Esophagus muscularis mucosa (tissue), 4 donors: ENCODE data around the gene PIM2. TPM values are rescaled to one million over a fixed set of nuclear protein-coding genes. Genes with fewer than 3 reads are reported as not detected.

ENCODE experiments used
- DNase-seq: peaks from one replicate; pipeline ENCODE4 v3.0.0-alpha.2; 2017; ENCODE audit errors: extremely low spot score
- H3K27ac ChIP-seq, 4 donors: fragments of 200-600 bp; sonication (generic); replicated peaks in 1 of 4; 1 replicate in 3 of 4; 2 replicates in 1 of 4; pipeline ENCODE4 v1.5.1; 2016 to 2019; ENCODE audit warnings: mild to moderate bottlenecking in 1 of 4
- H3K27me3 ChIP-seq, 4 donors: fragments of 200-600 bp; sonication (generic); one replicate each; pipeline versions ENCODE4 v1.5.1 to v1.6.0; 2016 to 2019
- H3K36me3 ChIP-seq, 4 donors: fragments of 200-600 bp; sonication (generic); one replicate each; pipeline ENCODE4 v1.5.1; 2016 to 2019
- H3K4me1 ChIP-seq, 4 donors: fragments of 200-600 bp; sonication (generic); one replicate each; pipeline ENCODE4 v1.5.1; 2016 to 2019
- H3K4me3 ChIP-seq, 4 donors: fragments of 200-600 bp; sonication (generic); 1 replicate in 2 of 4; 2 replicates in 2 of 4; pipeline ENCODE4 v1.5.1; 2016 to 2019; ENCODE audit warnings: mild to moderate bottlenecking in 4 of 4, moderate library complexity in 1 of 4
- H3K9me3 ChIP-seq, 4 donors: fragments of 200-600 bp; sonication (generic); 1 replicate in 3 of 4; 2 replicates in 1 of 4; pipeline ENCODE4 v1.5.1; 2016 to 2019
- CTCF ChIP-seq, 3 experiments: fragments of 200-600 bp in 2 of 3; fragments of 450-650 bp in 1 of 3; sonication (generic) in 2 of 3; IDR thresholded peaks; one replicate each; pipeline ENCODE4 v1.5.1; 2017 to 2019; ENCODE audit warnings: antibody characterized with exemption in 3 of 3, mild to moderate bottlenecking in 2 of 3, moderate library complexity in 1 of 3
- EP300 ChIP-seq: sonication (generic); formaldehyde crosslinking; IDR thresholded peaks from one replicate; pipeline ENCODE4 v1.6.1; 2017; ENCODE audit warnings: antibody characterized with exemption
- POLR2A ChIP-seq: fragments of 450-650 bp; IDR thresholded peaks from one replicate; pipeline ENCODE4 v1.6.1; 2017; ENCODE audit warnings: antibody characterized with exemption, moderate library complexity, mild to moderate bottlenecking, low read depth
- POLR2AphosphoS5 ChIP-seq, 2 donors: sonication (generic); formaldehyde crosslinking; IDR thresholded peaks; one replicate each; pipeline ENCODE4 v1.6.1; 2017; ENCODE audit warnings: antibody characterized with exemption in 2 of 2
- WGBS: methylation state at CpG from one replicate; pipeline ENCODE4 v1.1.5; 2018; 5-methylcytosine and 5-hydroxymethylcytosine counted together
- intact Hi-C: fragments of 100-400 bp; cut with DNase I; formaldehyde crosslinking; loops from one replicate; pipeline ENCODE4 v1.15.1; 2023
- total RNA-seq, 4 donors: library from RNA; depleted of rRNA; stranded (reverse); fragments of >200 nt; gene quantifications; one replicate each; pipeline versions ENCODE4 v1.1.0 to v1.2.1, GENCODE V29; 2016

The PIM2 gene
- 10 to 100 TPM in 1 of 4 donors, 1 to 10 TPM in 3; 3.3 to 11.4 (median 7.3) TPM for total RNA-seq

- DNase-seq: peak; percentile 94
- intact Hi-C loops: no loop called here
- peak within 1 kb of the TSS; percentile 82 to 92 (median 86) for H3K27ac ChIP-seq
- no peaks in the 10 kb centered on the region for H3K27me3 ChIP-seq
- H3K4me3 ChIP-seq: peak within 1 kb of the TSS; percentile 60 to 75 (median 62)
- peaks cover 3 to 32% (median 28%) of the 10 kb centered on the region in 4 donors for H3K4me1 ChIP-seq
- H3K9me3 ChIP-seq: no peaks in the 10 kb centered on the region
- TF ChIP-seq POLR2A (peak; percentile 49), EP300 (no peak), POLR2AphosphoS5 (IDR thresholded peaks at IDR 0.05) (peak; percentile 91 to 95)
- 48% methylated on average over 20 of the region's 55 CpGs for WGBS
- H3K36me3 ChIP-seq: peaks cover 5 to 41% (median 31%) of the 10 kb centered on the region in 4 donors
These were observed at the start of gene PIM2 for GRCh38 chrX:48918643-48919340. Gene PIM2 (minus strand): TSS chrX:48919024. CDS start chrX:48918834, 190 bp downstream.

DNA sequence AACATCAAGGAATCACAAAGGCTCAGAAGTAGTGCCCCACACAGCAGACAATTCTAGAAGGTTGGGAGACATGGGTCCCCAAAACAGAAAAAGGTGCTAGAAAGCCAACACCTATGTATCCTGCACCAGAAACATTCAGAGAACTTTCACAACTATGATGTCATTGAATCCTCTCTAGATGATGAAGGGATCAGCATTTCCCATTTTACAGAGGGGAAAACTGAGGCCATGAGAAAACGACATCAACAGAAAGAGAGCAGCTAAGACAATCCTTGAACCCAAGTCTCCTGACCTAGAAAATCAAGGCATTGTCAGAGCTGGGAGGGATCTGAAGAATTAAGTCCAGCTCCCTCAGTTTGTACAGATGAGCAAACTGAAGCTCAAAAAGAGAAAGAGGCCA lies 49.6 kb upstream of the PIM2 start:
- no peak overlapping the region for H3K27ac ChIP-seq
- no peak for DNase-seq
- TF ChIP-seq CTCF (IDR thresholded peaks at IDR 0.05) (no peak), EP300 (no peak), POLR2A (no peak), POLR2AphosphoS5 (IDR thresholded peaks at IDR 0.05) (no peak)
- WGBS: 75% methylated on average over 1 of the region's 1 CpG
- H3K27me3 ChIP-seq: no peaks in the 10 kb centered on the region
- H3K4me3 ChIP-seq: no peak overlapping the region
- no peaks in the 10 kb centered on the region for H3K36me3 ChIP-seq
- H3K4me1 ChIP-seq: peaks cover 0 to 16% (median 15%) of the 10 kb centered on the region in 4 donors
- intact Hi-C loops: no loop called here
- H3K9me3 ChIP-seq: no peaks in the 10 kb centered on the region

DNA sequence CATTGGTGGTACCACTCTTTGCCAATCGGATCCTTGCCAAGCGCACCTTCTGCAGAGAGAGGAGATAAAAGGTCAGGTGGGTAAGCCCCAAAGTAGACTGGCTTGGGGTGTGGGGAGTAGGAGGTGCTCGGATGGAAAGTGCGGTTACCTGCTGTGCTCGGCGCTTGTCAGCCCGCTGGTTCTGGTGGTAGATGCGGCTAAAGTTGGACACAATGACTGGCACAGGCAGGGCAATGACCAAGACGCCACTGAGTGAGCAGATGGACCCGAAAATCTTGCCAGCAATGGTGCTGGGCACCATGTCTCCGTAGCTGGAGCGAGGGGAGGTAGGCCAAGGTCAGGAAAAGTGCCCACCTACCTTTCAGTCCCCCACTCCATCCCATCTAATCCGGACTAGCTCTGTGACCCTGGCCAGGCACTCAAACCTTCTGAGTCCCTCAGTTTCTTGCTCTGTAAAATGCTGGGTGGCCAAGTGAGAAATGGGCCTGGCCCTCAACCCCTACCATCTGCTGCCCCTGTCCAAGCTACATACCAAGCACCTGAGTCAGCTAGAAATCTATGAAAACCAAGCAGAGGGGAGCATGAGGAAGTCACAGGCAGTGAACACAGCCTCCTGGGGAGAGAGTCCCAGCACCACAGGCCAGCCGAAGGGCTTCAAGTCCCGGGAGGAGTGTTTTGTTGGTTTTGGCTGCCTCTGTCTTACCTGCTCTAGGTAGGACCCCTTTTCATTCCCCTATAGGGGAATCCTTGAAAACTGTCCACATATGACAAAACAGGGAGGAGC lies 48.2 kb upstream of the PIM2 start:
- Histone ChIP-seq H3K4me1 (peaks cover 0 to 12% (median 9%) of the 10 kb centered on the region in 4 donors), H3K9me3 (no peaks in the 10 kb centered on the region), H3K27ac (no peak overlapping the region), H3K4me3 (no peak overlapping the region), H3K36me3 (no peaks in the 10 kb centered on the region), H3K27me3 (no peaks in the 10 kb centered on the region)
- intact Hi-C loops: no loop called here
- 90% methylated on average over 13 of the region's 15 CpGs for WGBS
- no peak for TF ChIP-seq POLR2AphosphoS5 (IDR thresholded peaks at IDR 0.05)
- TF ChIP-seq CTCF (IDR thresholded peaks at IDR 0.05): no peak
- no peak for TF ChIP-seq EP300
- TF ChIP-seq POLR2A: no peak
- DNase-seq: no peak

DNA sequence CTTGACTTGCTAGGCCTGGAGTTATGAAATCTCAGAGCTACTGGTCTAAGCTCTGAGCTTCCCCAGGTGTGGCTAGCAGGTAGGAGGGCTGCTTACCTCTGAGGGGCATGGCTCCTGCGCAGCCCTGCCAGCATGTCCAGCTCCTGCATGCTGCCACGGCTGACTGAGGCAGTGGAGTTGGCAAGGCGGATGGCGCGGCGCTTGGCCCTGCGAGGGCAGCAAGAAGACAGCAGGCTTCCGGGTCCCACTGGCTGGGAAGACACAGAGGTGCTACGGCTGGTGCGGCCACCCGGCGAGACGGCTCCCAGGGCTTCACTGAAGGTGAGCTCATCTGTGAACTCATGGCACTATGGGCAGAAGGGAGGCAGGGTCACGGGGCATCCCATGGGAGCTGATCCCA lies 47.1 kb upstream of the PIM2 start:
- no peaks in the 10 kb centered on the region for H3K27me3 ChIP-seq

More for the DNA sequence above, 47.1 kb upstream of the PIM2 start:
- H3K4me3 ChIP-seq: no peak overlapping the region
- no peak overlapping the region for H3K27ac ChIP-seq
- intact Hi-C loops: no loop called here
- no peak for TF ChIP-seq CTCF (IDR thresholded peaks at IDR 0.05)
- no peak for TF ChIP-seq POLR2A
- TF ChIP-seq POLR2AphosphoS5 (IDR thresholded peaks at IDR 0.05): no peak
- TF ChIP-seq EP300: no peak
- peaks cover 0 to 1% (median 0%) of the 10 kb centered on the region in 4 donors for H3K4me1 ChIP-seq
- no peaks in the 10 kb centered on the region for H3K36me3 ChIP-seq
- DNase-seq: no peak
- 84% methylated on average over 10 of the region's 14 CpGs for WGBS
- no peaks in the 10 kb centered on the region for H3K9me3 ChIP-seq
